D721Med (cell line): ENCODE results near the gene FAM181A.

Experiments
- DNase-seq: peaks from one replicate; pipeline ENCODE4 v3.0.0; 2011; ENCODE audit warnings: low spot score; ENCODE audit not compliant: insufficient read length
- FAIRE-seq: peaks from 2 replicates; lab custom pipeline; 2011; peaks lifted over from hg19 to GRCh38; lab: Jason Lieb, UNC
- TF ChIP-seq, protein P1 (sequence below): IDR thresholded peaks from 2 replicates; pipeline ENCODE4 v1.5.1; 2012; ENCODE audit warnings: mild to moderate bottlenecking, control low read depth; ENCODE audit not compliant: insufficient read depth; ENCODE audit errors: missing control alignments

Gene FAM181A

DNA sequence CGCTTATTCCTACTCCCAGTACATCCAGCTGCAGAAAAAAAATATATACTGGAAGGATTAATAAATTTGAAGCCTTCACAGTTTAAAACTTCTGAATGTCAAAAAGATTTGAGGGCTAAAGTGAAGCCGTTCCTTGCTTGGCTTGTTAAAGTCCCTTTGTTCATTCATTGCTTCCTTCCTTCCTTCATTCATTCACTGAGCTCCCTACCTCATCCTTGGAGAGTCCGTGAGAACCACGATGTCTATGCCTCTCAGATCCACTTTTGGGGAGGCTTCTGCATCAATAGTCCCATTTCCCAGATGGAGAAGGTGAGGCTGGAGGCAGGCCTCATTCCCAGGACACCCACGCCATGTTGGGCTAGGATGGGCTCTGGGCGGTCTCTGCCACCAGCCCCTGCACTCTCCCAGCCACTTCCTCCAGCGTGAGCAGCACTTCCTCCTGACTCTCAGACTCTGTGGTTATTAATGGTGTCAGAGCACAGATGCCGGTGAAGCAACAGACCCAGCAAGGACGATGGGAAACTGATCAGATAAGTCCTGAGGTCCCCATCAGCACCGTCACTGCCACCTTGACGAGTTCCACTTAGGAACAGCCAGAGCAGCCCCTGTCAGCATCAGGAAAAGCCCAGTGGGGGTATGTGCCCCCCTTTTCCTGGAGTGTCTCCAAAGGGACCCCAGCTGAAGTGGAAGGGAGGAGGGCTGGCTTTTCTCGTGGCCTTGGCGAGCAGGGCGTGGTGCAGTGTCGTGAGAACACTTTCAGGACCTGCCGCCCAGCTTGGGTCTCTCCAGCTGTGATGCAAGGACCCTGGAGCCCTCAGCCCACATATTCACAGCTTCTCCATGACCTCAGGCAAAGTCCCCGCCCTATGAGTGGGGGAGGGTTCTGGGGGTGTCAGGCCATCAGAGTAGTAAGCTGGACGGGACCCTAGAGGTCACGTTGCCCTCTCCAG, 28.0 kb downstream of the FAM181A start:
- no peak for DNase-seq
- FAIRE-seq, result no peak
- TF ChIP-seq, protein P1, sequence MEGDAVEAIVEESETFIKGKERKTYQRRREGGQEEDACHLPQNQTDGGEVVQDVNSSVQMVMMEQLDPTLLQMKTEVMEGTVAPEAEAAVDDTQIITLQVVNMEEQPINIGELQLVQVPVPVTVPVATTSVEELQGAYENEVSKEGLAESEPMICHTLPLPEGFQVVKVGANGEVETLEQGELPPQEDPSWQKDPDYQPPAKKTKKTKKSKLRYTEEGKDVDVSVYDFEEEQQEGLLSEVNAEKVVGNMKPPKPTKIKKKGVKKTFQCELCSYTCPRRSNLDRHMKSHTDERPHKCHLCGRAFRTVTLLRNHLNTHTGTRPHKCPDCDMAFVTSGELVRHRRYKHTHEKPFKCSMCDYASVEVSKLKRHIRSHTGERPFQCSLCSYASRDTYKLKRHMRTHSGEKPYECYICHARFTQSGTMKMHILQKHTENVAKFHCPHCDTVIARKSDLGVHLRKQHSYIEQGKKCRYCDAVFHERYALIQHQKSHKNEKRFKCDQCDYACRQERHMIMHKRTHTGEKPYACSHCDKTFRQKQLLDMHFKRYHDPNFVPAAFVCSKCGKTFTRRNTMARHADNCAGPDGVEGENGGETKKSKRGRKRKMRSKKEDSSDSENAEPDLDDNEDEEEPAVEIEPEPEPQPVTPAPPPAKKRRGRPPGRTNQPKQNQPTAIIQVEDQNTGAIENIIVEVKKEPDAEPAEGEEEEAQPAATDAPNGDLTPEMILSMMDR, result no peak

- FAIRE-seq (no peak), DNase-seq (no peak)
- TF ChIP-seq, protein P1, result no peak
Measured at GRCh38 chr14:93955850-93956481, 28.8 kb downstream of the FAM181A start.

GRCh38 chr14:93956514-93957332, 29.6 kb downstream of the FAM181A start:
- FAIRE-seq (no peak), DNase-seq (no peak)
- TF ChIP-seq, protein P1, result no peak

- TF ChIP-seq, protein P1, result no peak
- DNase-seq, result no peak
- no peak for FAIRE-seq
Measured at GRCh38 chr14:93957333-93957710, 30.2 kb downstream of the FAM181A start.

GRCh38 chr14:93957751-93958566, 30.8 kb downstream of the FAM181A start:
- TF ChIP-seq, protein P1, result no peak

GRCh38 chr14:93958567-93959238, 31.6 kb downstream of the FAM181A start:
- DNase-seq, result no peak
- TF ChIP-seq, protein P1, result no peak
- FAIRE-seq, result no peak

More at GRCh38 chr14:93957751-93958566, 30.8 kb downstream of the FAM181A start:
- DNase-seq (no peak), FAIRE-seq (no peak)
